KMS-11 (cell line): Measurements from ENCODE around the gene MPHOSPH10.
A peak's percentile ranks its signal among the peaks of the same experiment; 100 is the strongest.

ENCODE experiments used
- H2AFZ ChIP-seq: fragments of 200-600 bp; sonication (generic); 2 replicates; pipeline ENCODE4 v1.6.1; 2016; ENCODE audit warnings: antibody characterized with exemption, mixed run types, low read depth
- H3K27ac ChIP-seq: fragments of 200-600 bp; sonication (generic); 2 replicates; pipeline ENCODE4 v1.6.1; 2016; ENCODE audit warnings: mild to moderate bottlenecking, mixed run types
- H3K27me3 ChIP-seq: fragments of 200-600 bp; sonication (generic); 2 replicates; pipeline ENCODE4 v1.6.1; 2017; ENCODE audit warnings: mild to moderate bottlenecking, low read depth, mixed run types, moderate library complexity; ENCODE audit not compliant: insufficient read depth
- H3K36me3 ChIP-seq: fragments of 200-600 bp; sonication (generic); 2 replicates; pipeline ENCODE4 v1.6.1; 2017; ENCODE audit warnings: mild to moderate bottlenecking, mixed run types; ENCODE audit not compliant: insufficient read depth
- H3K4me1 ChIP-seq: fragments of 200-600 bp; sonication (generic); 2 replicates; pipeline ENCODE4 v1.6.1; 2016; ENCODE audit warnings: mild to moderate bottlenecking, low read depth, mixed run types; ENCODE audit not compliant: poor library complexity, severe bottlenecking
- H3K4me2 ChIP-seq: fragments of 200-600 bp; sonication (generic); 2 replicates; pipeline ENCODE4 v1.7.0; 2016; ENCODE audit warnings: mild to moderate bottlenecking, mixed run types
- H3K4me3 ChIP-seq: fragments of 200-600 bp; sonication (generic); IDR thresholded peaks from 2 replicates; pipeline ENCODE4 v1.6.1; 2017; ENCODE audit warnings: low read depth, low read length, mixed read lengths; ENCODE audit not compliant: insufficient read depth
- H3K79me2 ChIP-seq: fragments of 200-600 bp; sonication (generic); 2 replicates; pipeline ENCODE4 v1.6.1; 2016; ENCODE audit warnings: low read depth, mixed run types; ENCODE audit not compliant: insufficient read depth
- H3K9ac ChIP-seq: fragments of 200-600 bp; sonication (generic); 2 replicates; pipeline ENCODE4 v1.6.1; 2016; ENCODE audit warnings: mild to moderate bottlenecking, mixed run types
- H4K20me1 ChIP-seq: fragments of 200-600 bp; sonication (generic); 2 replicates; pipeline ENCODE4 v1.6.1; 2016; ENCODE audit warnings: mild to moderate bottlenecking, mixed run types; ENCODE audit not compliant: insufficient read depth
- TF ChIP-seq, protein P1 (sequence below): fragments of 200-600 bp; sonication (generic); conservative IDR thresholded peaks from 2 replicates; pipeline ENCODE4 v1.6.1; 2017; ENCODE audit warnings: low read depth, mild to moderate bottlenecking, antibody characterized with exemption, low read length, moderate library complexity, mixed read lengths

The MPHOSPH10 gene

DNA sequence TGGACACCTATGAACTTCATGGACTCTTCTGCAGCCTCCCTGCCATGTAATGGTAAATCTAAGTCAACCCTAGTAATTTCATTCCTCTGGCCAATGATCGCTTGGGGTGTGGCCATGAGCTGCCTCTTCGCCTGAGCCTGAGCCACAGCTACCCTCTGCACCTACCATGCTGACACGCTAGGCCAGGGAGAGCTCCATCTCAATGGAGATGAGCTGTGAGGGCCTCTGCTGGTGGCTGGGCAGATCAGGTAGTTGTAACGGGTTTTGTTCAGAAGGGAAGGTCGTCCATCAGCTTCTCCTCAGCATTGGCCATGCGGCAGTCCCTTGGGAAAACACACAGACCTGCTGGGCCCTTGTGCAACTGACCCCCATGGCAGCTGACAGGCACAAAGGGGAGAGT lies 24.4 kb downstream of the MPHOSPH10 start:
- Histone ChIP-seq H3K9ac (no peak overlapping the region), H4K20me1 (no peaks in the 10 kb centered on the region), H3K4me1 (peaks cover 10% of the 10 kb centered on the region), H3K79me2 (no peaks in the 10 kb centered on the region), H2AFZ (no peak overlapping the region), H3K27me3 (no peaks in the 10 kb centered on the region; the same call in 1 of the 2 replicates), H3K4me2 (no peak overlapping the region), H3K4me3 (no peak overlapping the region), H3K36me3 (no peaks in the 10 kb centered on the region; the same call in 1 of the 2 replicates), H3K27ac (no peak overlapping the region)
- TF ChIP-seq, protein P1, sequence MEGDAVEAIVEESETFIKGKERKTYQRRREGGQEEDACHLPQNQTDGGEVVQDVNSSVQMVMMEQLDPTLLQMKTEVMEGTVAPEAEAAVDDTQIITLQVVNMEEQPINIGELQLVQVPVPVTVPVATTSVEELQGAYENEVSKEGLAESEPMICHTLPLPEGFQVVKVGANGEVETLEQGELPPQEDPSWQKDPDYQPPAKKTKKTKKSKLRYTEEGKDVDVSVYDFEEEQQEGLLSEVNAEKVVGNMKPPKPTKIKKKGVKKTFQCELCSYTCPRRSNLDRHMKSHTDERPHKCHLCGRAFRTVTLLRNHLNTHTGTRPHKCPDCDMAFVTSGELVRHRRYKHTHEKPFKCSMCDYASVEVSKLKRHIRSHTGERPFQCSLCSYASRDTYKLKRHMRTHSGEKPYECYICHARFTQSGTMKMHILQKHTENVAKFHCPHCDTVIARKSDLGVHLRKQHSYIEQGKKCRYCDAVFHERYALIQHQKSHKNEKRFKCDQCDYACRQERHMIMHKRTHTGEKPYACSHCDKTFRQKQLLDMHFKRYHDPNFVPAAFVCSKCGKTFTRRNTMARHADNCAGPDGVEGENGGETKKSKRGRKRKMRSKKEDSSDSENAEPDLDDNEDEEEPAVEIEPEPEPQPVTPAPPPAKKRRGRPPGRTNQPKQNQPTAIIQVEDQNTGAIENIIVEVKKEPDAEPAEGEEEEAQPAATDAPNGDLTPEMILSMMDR, result 0 out of 2 replicates have a peak, but pooled peaks have one; percentile 27

DNA sequence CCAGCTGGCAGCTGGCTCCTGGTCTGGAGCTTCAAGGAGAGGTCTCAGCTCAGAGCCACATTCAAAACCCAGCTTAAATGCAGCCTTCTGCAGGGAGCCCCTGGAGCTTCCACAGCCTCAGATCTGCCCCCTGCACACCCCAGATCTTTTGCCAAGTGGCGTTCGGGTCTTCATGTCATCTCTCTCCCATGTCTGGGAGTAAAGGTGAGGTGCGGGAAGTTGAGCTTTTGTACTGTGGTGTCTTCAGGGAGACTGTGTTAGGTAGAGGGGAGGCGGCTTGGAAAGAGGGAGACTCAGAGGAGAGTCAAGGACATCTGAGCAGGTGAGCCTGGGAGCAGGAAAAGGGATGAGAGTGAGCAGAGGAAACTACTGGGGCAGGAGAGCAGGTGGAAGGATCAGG lies 25.4 kb downstream of the MPHOSPH10 start:
- H3K36me3 ChIP-seq, result no peaks in the 10 kb centered on the region
- H2AFZ ChIP-seq, result no peak overlapping the region
- H3K4me1 ChIP-seq, result peaks cover 10% of the 10 kb centered on the region
- no peak overlapping the region for H3K27ac ChIP-seq
- no peaks in the 10 kb centered on the region; the same call in 1 of the 2 replicates for H3K27me3 ChIP-seq
- TF ChIP-seq, protein P1, result no peak
- no peak overlapping the region for H3K9ac ChIP-seq
- no peaks in the 10 kb centered on the region for H4K20me1 ChIP-seq
- H3K4me2 ChIP-seq, result no peak overlapping the region
- H3K4me3 ChIP-seq, result no peak overlapping the region
- no peaks in the 10 kb centered on the region for H3K79me2 ChIP-seq

DNA sequence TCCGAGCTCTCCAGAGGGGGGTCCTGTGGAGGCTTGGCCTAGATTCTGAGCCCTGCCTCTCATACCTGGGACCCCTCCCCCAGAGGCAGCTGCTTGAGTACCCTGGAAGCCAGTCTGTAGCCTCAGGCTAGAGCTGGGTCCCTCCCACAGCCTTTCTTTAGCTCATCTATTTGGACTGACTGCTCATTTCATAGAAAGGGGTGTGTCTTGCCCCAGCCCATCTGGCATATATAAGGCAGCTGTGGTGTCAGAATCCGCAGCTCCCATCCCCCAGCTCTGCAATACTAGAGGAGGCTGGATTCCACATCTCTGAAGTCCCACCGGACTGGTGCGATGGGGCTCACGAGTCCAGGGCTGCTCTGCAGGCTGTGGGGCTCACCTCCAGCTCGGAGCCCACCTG lies 26.1 kb downstream of the MPHOSPH10 start:
- peak overlapping the region; percentile 22; the same call in 1 of the 2 replicates for H3K4me2 ChIP-seq
- peaks cover 10% of the 10 kb centered on the region for H3K4me1 ChIP-seq
- TF ChIP-seq, protein P1, result no peak
- no peaks in the 10 kb centered on the region; the same call in 1 of the 2 replicates for H3K27me3 ChIP-seq
- H3K9ac ChIP-seq, result no peak overlapping the region
- H3K79me2 ChIP-seq, result no peaks in the 10 kb centered on the region
- no peak overlapping the region for H3K27ac ChIP-seq
- H4K20me1 ChIP-seq, result no peaks in the 10 kb centered on the region
- H3K4me3 ChIP-seq, result no peak overlapping the region
- H3K36me3 ChIP-seq, result no peaks in the 10 kb centered on the region
- H2AFZ ChIP-seq, result no peak overlapping the region

DNA sequence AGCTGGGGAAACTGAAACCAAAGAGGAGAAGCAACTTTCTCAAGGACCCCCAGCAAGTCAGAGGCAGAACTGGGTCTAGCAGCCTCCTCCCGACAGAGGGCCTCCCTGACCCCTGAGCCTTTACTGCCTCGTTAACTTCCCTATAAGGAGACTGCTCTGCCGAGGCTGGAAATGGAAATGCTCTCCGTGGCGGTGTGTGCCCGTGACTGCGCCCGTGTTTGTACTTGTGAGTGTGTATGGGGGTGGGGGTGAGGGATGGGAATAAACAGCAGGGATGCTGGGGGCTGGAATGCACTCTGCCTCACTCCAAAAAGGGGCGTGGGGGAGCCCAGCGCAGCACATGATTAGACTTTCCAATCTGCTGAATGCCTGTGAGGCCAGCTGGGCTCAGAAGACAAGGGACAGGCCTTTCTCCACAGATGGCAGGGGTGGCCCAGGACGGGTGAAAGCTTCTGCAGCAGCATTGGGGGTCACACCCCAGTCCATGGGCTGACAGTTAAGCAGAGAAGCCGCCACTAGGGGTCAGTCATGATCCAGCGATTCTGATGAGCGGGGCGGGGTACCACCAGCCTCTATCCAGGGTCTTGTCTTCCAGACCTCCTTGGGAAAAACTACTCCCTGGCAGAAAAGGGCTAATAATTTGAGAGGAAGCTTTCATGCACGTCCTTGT lies 26.8 kb downstream of the MPHOSPH10 start:
- no peak overlapping the region for H3K4me3 ChIP-seq
- 0 out of 2 replicates have a peak overlapping the region, but pooled peaks have one; percentile 7 for H2AFZ ChIP-seq
- H3K79me2 ChIP-seq, result no peaks in the 10 kb centered on the region

More for the DNA sequence above, 26.8 kb downstream of the MPHOSPH10 start:
- Histone ChIP-seq H4K20me1 (no peaks in the 10 kb centered on the region), H3K36me3 (no peaks in the 10 kb centered on the region), H3K27ac (no peak overlapping the region), H3K4me1 (peaks cover 10% of the 10 kb centered on the region), H3K27me3 (no peaks in the 10 kb centered on the region; the same call in 1 of the 2 replicates), H3K4me2 (peak overlapping the region; percentile 22; the same call in 1 of the 2 replicates), H3K9ac (no peak overlapping the region)
- TF ChIP-seq, protein P1, result peak; percentile 79
